ENCODE data around the gene SPACA5. TPM values are rescaled to one million over a fixed set of nuclear protein-coding genes. Genes with fewer than 3 reads are reported as not detected.
"Not testable (repeated sequence)": the region's sequence is repeated elsewhere in the genome, so short reads cannot be mapped to it uniquely, and the experiment has no call there.

SPACA5 gene
- total RNA-seq, 1 donor from 2014 or later = not detected

DNA sequence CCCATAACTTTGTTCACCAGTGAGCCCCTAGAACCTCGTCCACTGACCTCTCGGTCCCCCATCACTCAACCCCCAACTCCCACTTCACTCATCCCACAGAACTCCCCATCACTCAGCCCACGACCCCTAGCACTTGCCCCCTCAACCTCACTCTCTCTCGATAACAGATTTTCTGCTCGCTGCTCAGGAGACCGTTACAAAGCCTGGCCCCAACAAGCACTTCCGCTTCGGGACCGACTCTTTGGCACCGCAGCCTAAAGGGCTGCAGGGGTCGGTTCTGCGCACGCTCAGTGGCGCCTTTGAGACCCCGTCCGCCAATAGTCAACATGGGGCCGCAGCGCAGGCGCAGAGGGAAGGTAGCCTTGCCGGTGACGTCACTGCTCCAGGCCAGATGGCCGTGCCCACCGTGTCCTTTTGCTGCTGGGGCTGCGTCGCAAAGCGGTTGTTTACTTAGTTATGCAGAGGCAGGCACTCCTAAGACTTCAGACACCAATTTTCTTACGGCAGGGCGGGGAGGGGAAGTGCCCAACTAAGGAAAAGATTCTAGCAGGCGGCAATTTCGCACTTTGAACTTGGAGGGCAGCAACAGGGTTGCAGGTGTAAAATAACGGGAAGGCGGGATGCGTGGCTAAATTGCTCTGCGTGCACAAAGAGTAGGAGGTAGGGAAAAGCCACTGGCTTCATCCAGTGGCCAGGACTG lies 2.9 kb upstream of the SPACA5 start, which contains the start of gene ZNF182:
Gene ZNF182, minus strand, starts transcription at position 232 of the 700 bp plus-strand sequence. CDS start 1,380 bp downstream, outside the sequence.
- FAIRE-seq (no peak), DNase-seq (ENCODE audit: low read depth) (peak; percentile 63)
- Histone ChIP-seq H3K27me3 (ENCODE audit: insufficient read depth, low read length) (no peaks in the 10 kb centered on the region), H2AFZ (ENCODE audit: low read depth, low read length) (peak within 1 kb of the TSS; percentile 90), H3K4me1 (ENCODE audit: insufficient read depth, low read length) (no peaks in the 10 kb centered on the region), H3K27ac (ENCODE audit: low read depth, low read length) (peak within 1 kb of the TSS; percentile 73), H3K4me2 (ENCODE audit: low read length) (peak within 1 kb of the TSS; percentile 98), H4K20me1 (ENCODE audit: insufficient read depth, low read length) (no peaks in the 10 kb centered on the region), H3K79me2 (ENCODE audit: insufficient read depth, low read length) (no peaks in the 10 kb centered on the region), H3K36me3 (ENCODE audit: insufficient read depth, low read length) (no peaks in the 10 kb centered on the region), H3K9me3 (ENCODE audit: insufficient read depth, low read depth, low read length) (no peaks in the 10 kb centered on the region), H3K9ac (ENCODE audit: low read length) (peak within 1 kb of the TSS; percentile 95), H3K4me3 (ENCODE audit: insufficient read depth, low read depth, low read length) (peak within 1 kb of the TSS; percentile 92)
- TF ChIP-seq EZH2 (IDR thresholded peaks at IDR 0.05; ENCODE audit: insufficient read depth, low read length) (no peak), CTCF (IDR thresholded peaks at IDR 0.05; ENCODE audit: insufficient read depth, low read depth, low read length) (no peak)
- Mint-ChIP-seq H3K9me3 (ENCODE audit: unreplicated experiment) (no peaks in the 10 kb centered on the region), H3K4me1 (ENCODE audit: low read depth, unreplicated experiment) (peaks cover 4% of the 10 kb centered on the region), H3K27ac (ENCODE audit: unreplicated experiment) (peak within 1 kb of the TSS; percentile 92), H3K4me3 (ENCODE audit: unreplicated experiment) (peak within 1 kb of the TSS; percentile 96), H3K36me3 (ENCODE audit: low read depth, unreplicated experiment) (peaks cover 2% of the 10 kb centered on the region), H3K27me3 (ENCODE audit: low read depth, unreplicated experiment) (peaks cover 2% of the 10 kb centered on the region)

GRCh38 chrX:48009445-48009960 lies 2.7 kb downstream of the SPACA5 start:
- not testable (repeated sequence) for DNase-seq (ENCODE audit: low read depth); H3K9ac ChIP-seq (ENCODE audit: low read length)
- peak; percentile 92 for FAIRE-seq

DNA sequence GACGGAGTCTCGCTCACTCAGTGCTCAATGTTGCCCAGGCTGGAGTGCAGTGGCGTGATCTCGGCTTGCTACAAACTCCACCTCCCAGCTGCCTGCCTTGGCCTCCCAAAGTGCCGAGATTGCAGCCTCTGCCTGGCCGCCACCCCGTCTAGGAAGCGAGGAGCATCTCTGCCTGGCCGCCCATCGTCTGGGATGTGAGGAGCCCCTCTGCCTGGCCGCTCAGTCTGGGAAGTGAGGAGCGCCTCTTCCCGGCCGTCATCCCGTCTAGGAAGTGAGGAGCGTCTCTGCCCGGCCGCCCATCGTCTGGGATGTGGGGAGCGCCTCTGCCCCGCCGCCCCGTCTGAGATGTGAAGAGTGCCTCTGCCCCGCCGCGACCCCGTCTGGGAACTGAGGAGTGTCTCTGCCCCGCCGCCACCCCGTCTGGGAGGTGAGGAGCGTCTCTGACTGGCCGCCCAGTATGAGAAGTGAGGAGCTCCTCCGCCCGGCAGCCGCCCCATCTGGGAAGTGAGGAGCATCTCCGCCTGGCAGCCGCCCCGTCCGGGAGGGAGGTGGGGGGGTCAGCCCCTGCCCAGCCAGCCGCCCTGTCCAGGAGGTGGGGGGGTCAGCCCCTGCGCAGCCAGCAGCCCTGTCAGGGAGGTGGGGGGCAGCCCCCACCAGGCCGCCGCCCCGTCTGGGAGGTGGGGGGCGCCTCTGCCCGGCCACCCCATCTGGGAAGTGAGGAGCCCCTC lies 10.0 kb downstream of the SPACA5 start:
- not testable (repeated sequence) for H3K9me3 Mint-ChIP-seq (ENCODE audit: unreplicated experiment); H3K27ac Mint-ChIP-seq (ENCODE audit: unreplicated experiment); H3K4me3 Mint-ChIP-seq (ENCODE audit: unreplicated experiment); H3K27me3 Mint-ChIP-seq (ENCODE audit: low read depth, unreplicated experiment); FAIRE-seq; H3K4me1 Mint-ChIP-seq (ENCODE audit: low read depth, unreplicated experiment); H3K79me2 ChIP-seq (ENCODE audit: insufficient read depth, low read length); H3K4me3 ChIP-seq (ENCODE audit: insufficient read depth, low read depth, low read length); DNase-seq (ENCODE audit: low read depth); H3K36me3 Mint-ChIP-seq (ENCODE audit: low read depth, unreplicated experiment); H3K36me3 ChIP-seq (ENCODE audit: insufficient read depth, low read length); H3K4me1 ChIP-seq (ENCODE audit: insufficient read depth, low read length); H2AFZ ChIP-seq (ENCODE audit: low read depth, low read length); H3K9ac ChIP-seq (ENCODE audit: low read length); H3K27me3 ChIP-seq (ENCODE audit: insufficient read depth, low read length); H3K27ac ChIP-seq (ENCODE audit: low read depth, low read length); H3K9me3 ChIP-seq (ENCODE audit: insufficient read depth, low read depth, low read length); H3K4me2 ChIP-seq (ENCODE audit: low read length); H4K20me1 ChIP-seq (ENCODE audit: insufficient read depth, low read length)

More at GRCh38 chrX:48009445-48009960, 2.7 kb downstream of the SPACA5 start:
- not testable (repeated sequence) for H3K9me3 Mint-ChIP-seq (ENCODE audit: unreplicated experiment); H3K27me3 Mint-ChIP-seq (ENCODE audit: low read depth, unreplicated experiment); H3K4me3 Mint-ChIP-seq (ENCODE audit: unreplicated experiment); H2AFZ ChIP-seq (ENCODE audit: low read depth, low read length); H3K79me2 ChIP-seq (ENCODE audit: insufficient read depth, low read length); H3K36me3 Mint-ChIP-seq (ENCODE audit: low read depth, unreplicated experiment); H3K4me2 ChIP-seq (ENCODE audit: low read length); H3K27me3 ChIP-seq (ENCODE audit: insufficient read depth, low read length); H3K36me3 ChIP-seq (ENCODE audit: insufficient read depth, low read length); H3K9me3 ChIP-seq (ENCODE audit: insufficient read depth, low read depth, low read length); H4K20me1 ChIP-seq (ENCODE audit: insufficient read depth, low read length); H3K27ac Mint-ChIP-seq (ENCODE audit: unreplicated experiment); H3K27ac ChIP-seq (ENCODE audit: low read depth, low read length); H3K4me1 ChIP-seq (ENCODE audit: insufficient read depth, low read length); H3K4me1 Mint-ChIP-seq (ENCODE audit: low read depth, unreplicated experiment); H3K4me3 ChIP-seq (ENCODE audit: insufficient read depth, low read depth, low read length)

DNA sequence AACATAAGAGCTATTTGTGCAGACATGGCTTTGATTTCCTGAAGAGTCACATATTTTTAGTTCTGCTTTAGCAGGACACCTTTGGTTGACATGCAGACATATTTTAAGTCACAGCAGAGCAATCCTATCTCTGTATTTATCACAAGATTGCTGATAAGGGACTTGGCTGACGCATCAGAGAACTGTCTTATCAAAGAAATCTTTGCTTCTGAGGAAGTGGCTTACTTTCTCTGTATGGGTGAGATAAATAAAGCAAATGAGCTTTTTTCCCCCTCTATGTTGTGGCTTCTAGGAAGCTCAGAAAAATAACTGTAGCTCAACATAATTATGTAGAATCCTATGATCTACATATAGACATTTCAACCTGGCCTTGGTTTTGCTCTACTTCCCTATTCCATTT lies 13.1 kb downstream of the SPACA5 start:
- peak; percentile 100 for FAIRE-seq
- not testable (repeated sequence) for H4K20me1 ChIP-seq (ENCODE audit: insufficient read depth, low read length); H2AFZ ChIP-seq (ENCODE audit: low read depth, low read length); H3K36me3 Mint-ChIP-seq (ENCODE audit: low read depth, unreplicated experiment); H3K9me3 ChIP-seq (ENCODE audit: insufficient read depth, low read depth, low read length); H3K9me3 Mint-ChIP-seq (ENCODE audit: unreplicated experiment); H3K4me3 ChIP-seq (ENCODE audit: insufficient read depth, low read depth, low read length); H3K4me2 ChIP-seq (ENCODE audit: low read length); H3K4me1 ChIP-seq (ENCODE audit: insufficient read depth, low read length); H3K36me3 ChIP-seq (ENCODE audit: insufficient read depth, low read length); H3K4me1 Mint-ChIP-seq (ENCODE audit: low read depth, unreplicated experiment); H3K9ac ChIP-seq (ENCODE audit: low read length); DNase-seq (ENCODE audit: low read depth); H3K27me3 ChIP-seq (ENCODE audit: insufficient read depth, low read length); H3K27ac ChIP-seq (ENCODE audit: low read depth, low read length); H3K27ac Mint-ChIP-seq (ENCODE audit: unreplicated experiment); H3K27me3 Mint-ChIP-seq (ENCODE audit: low read depth, unreplicated experiment); H3K4me3 Mint-ChIP-seq (ENCODE audit: unreplicated experiment); H3K79me2 ChIP-seq (ENCODE audit: insufficient read depth, low read length)

- not testable (repeated sequence) for H3K9me3 ChIP-seq (ENCODE audit: insufficient read depth, low read depth, low read length); H3K9ac ChIP-seq (ENCODE audit: low read length); FAIRE-seq; H3K9me3 Mint-ChIP-seq (ENCODE audit: unreplicated experiment); H3K36me3 Mint-ChIP-seq (ENCODE audit: low read depth, unreplicated experiment); H3K27ac Mint-ChIP-seq (ENCODE audit: unreplicated experiment); H3K79me2 ChIP-seq (ENCODE audit: insufficient read depth, low read length); H3K27me3 Mint-ChIP-seq (ENCODE audit: low read depth, unreplicated experiment); H3K4me1 Mint-ChIP-seq (ENCODE audit: low read depth, unreplicated experiment); H4K20me1 ChIP-seq (ENCODE audit: insufficient read depth, low read length); H3K4me1 ChIP-seq (ENCODE audit: insufficient read depth, low read length); H3K27ac ChIP-seq (ENCODE audit: low read depth, low read length); DNase-seq (ENCODE audit: low read depth); H3K36me3 ChIP-seq (ENCODE audit: insufficient read depth, low read length); H3K27me3 ChIP-seq (ENCODE audit: insufficient read depth, low read length)
- Histone ChIP-seq H2AFZ (ENCODE audit: low read depth, low read length) (peak overlapping the region; percentile 97), H3K4me2 (ENCODE audit: low read length) (peak overlapping the region; percentile 94), H3K4me3 (ENCODE audit: insufficient read depth, low read depth, low read length) (peak overlapping the region; percentile 91)
- peak overlapping the region; percentile 87 for H3K4me3 Mint-ChIP-seq (ENCODE audit: unreplicated experiment)
Observed at GRCh38 chrX:48020472-48020871, 13.7 kb downstream of the SPACA5 start.
